Liver (tissue), 9 donors: ENCODE results near the gene ZNF138. TPM values are rescaled to one million over a fixed set of nuclear protein-coding genes. Genes with fewer than 3 reads are reported as not detected.

Experiments used
- DNase-seq: peaks from one replicate; pipeline ENCODE4 v3.0.0-alpha.2; 2017; ENCODE audit warnings: low spot score
- H3K27ac ChIP-seq, 2 donors: one replicate each; pipeline ENCODE4 v1.7.0; 2013; ENCODE audit warnings: inconsistent platforms in 2 of 2, low read length in 2 of 2, control low read depth in 1 of 2, low read depth in 1 of 2, mild to moderate bottlenecking in 1 of 2
- H3K27me3 ChIP-seq, 4 donors: one replicate each; pipeline versions ENCODE4 v1.6.1 to v1.7.0; 2013; ENCODE audit warnings: low read length in 3 of 4, inconsistent platforms in 1 of 4, mild to moderate bottlenecking in 1 of 4, moderate library complexity in 1 of 4; ENCODE audit not compliant: control insufficient read depth in 4 of 4, insufficient read depth in 4 of 4
- H3K36me3 ChIP-seq, 4 donors: one replicate each; pipeline versions ENCODE4 v1.6.1 to v1.7.0; 2013; ENCODE audit warnings: low read length in 3 of 4, mild to moderate bottlenecking in 3 of 4, low read depth in 1 of 4, moderate library complexity in 1 of 4; ENCODE audit not compliant: control insufficient read depth in 4 of 4, insufficient read depth in 3 of 4
- H3K4me1 ChIP-seq, 4 donors: one replicate each; pipeline versions ENCODE4 v1.6.1 to v1.7.0; 2013; ENCODE audit warnings: low read length in 3 of 4, mild to moderate bottlenecking in 3 of 4, moderate library complexity in 1 of 4; ENCODE audit not compliant: control insufficient read depth in 4 of 4, insufficient read depth in 4 of 4
- H3K4me3 ChIP-seq, 3 donors: one replicate each; pipeline versions ENCODE4 v1.6.1 to v1.7.0; 2013; ENCODE audit warnings: low read length in 3 of 3, control low read depth in 1 of 3, low read depth in 1 of 3, mild to moderate bottlenecking in 1 of 3
- H3K9ac ChIP-seq, 2 donors: one replicate each; pipeline ENCODE4 v1.7.0; 2013; ENCODE audit warnings: low read length in 2 of 2, mild to moderate bottlenecking in 2 of 2, moderate library complexity in 2 of 2, control low read depth in 1 of 2, low read depth in 1 of 2
- H3K9me3 ChIP-seq, 4 donors: one replicate each; pipeline versions ENCODE4 v1.6.1 to v1.7.0; 2013; ENCODE audit warnings: low read length in 3 of 4; ENCODE audit not compliant: control insufficient read depth in 4 of 4
- CTCF ChIP-seq: fragments of 150-350 bp; IDR thresholded peaks from 2 replicates; pipeline ENCODE4 v1.5.1; 2017; ENCODE audit warnings: improper control_type of control experiment, low read depth, low read length; ENCODE audit not compliant: missing input control
- FOXA2 ChIP-seq: IDR thresholded peaks from 2 replicates; pipeline ENCODE4 v1.6.1; 2016; ENCODE audit warnings: antibody characterized with exemption
- GABPA ChIP-seq, 2 donors: IDR thresholded peaks in 1 of 2; conservative IDR thresholded peaks in 1 of 2; 2 replicates each; pipeline ENCODE4 v1.6.1; 2016; ENCODE audit warnings: antibody characterized with exemption in 2 of 2, mild to moderate bottlenecking in 1 of 2, moderate library complexity in 1 of 2
- HNF4A ChIP-seq, 2 donors: conservative IDR thresholded peaks; 2 replicates each; pipeline ENCODE4 v1.6.1; 2016; ENCODE audit warnings: antibody characterized with exemption in 2 of 2, mild to moderate bottlenecking in 2 of 2
- JUND ChIP-seq, 2 donors: IDR thresholded peaks; 2 replicates each; pipeline ENCODE4 v1.6.1; 2016; ENCODE audit warnings: antibody characterized with exemption in 2 of 2
- MAX ChIP-seq: IDR thresholded peaks from 2 replicates; pipeline ENCODE4 v1.6.1; 2016; ENCODE audit warnings: antibody characterized with exemption
- NR2F2 ChIP-seq: IDR thresholded peaks from 2 replicates; pipeline ENCODE4 v1.6.1; 2016; ENCODE audit warnings: antibody characterized with exemption
- RAD21 ChIP-seq, 2 donors: IDR thresholded peaks; 2 replicates each; pipeline ENCODE4 v1.6.1; 2016; ENCODE audit warnings: antibody characterized with exemption in 2 of 2, mild to moderate bottlenecking in 2 of 2
- REST ChIP-seq: IDR thresholded peaks from 2 replicates; pipeline ENCODE4 v1.6.1; 2016; ENCODE audit warnings: antibody characterized with exemption, mild to moderate bottlenecking
- RXRA ChIP-seq, 2 donors: IDR thresholded peaks; 2 replicates each; pipeline ENCODE4 v1.6.1; 2017 to 2018; ENCODE audit warnings: antibody characterized with exemption in 2 of 2, mild to moderate bottlenecking in 1 of 2
- SP1 ChIP-seq: IDR thresholded peaks from 2 replicates; pipeline ENCODE4 v1.6.1; 2018; ENCODE audit warnings: antibody characterized with exemption, mild to moderate bottlenecking
- ZBTB33 ChIP-seq: IDR thresholded peaks from 2 replicates; pipeline ENCODE4 v1.6.1; 2016; ENCODE audit warnings: antibody characterized with exemption
- WGBS: extraction: QIAGEN DNeasy Blood & Tissue Kit; methylation state at CpG from one replicate; pipeline ENCODE4 v1.1.7; 2013; 5-methylcytosine and 5-hydroxymethylcytosine counted together
- polyA plus RNA-seq, 2 donors: library from polyadenylated mRNA; stranded (reverse) in 1 of 2; unstranded in 1 of 2; fragments of 200-250 nt in 1 of 2; fragments of >200 nt in 1 of 2; fragmentation: Nextera tagmentation in 1 of 2; extraction: Ambion mirVana in 1 of 2; gene quantifications; one replicate each; pipeline versions ENCODE4 v1.2.1 to v1.2.3, GENCODE V29; 2013 to 2015
- total RNA-seq, 2 donors: library from RNA; depleted of rRNA; stranded (reverse); fragments of >200 nt; gene quantifications; one replicate each; pipeline ENCODE4 v1.2.3, GENCODE V29; 2014
- donor health status: healthy.
- donor health status: healthy.
- donor health status: healthy.
- donor health status: healthy.
- donor health status: healthy.

ZNF138 gene
- total and polyA plus RNA-seq, 4 donors, result 1.4 to 4.5 (median 3.7) TPM

GRCh38 chr7:64838691-64839090 is 44.5 kb downstream of the ZNF138 start:
- TF ChIP-seq FOXA2 (no peak), CTCF (no peak), JUND (IDR thresholded peaks at IDR 0.05) (no peak), RAD21 (IDR thresholded peaks at IDR 0.05) (no peak)
- Histone ChIP-seq H3K4me3 (no peak overlapping the region), H3K27ac (no peak overlapping the region), H3K9ac (no peak overlapping the region), H3K36me3 (no peaks in the 10 kb centered on the region), H3K9me3 (peaks cover 0 to 4% (median 0%) of the 10 kb centered on the region in 4 donors), H3K4me1 (no peaks in the 10 kb centered on the region), H3K27me3 (no peaks in the 10 kb centered on the region)
- no peak for DNase-seq
- WGBS, result 91% methylated on average over 14 of the region's 14 CpGs

GRCh38 chr7:64839910-64840309 is 45.7 kb downstream of the ZNF138 start:
- 94% methylated on average over 16 of the region's 16 CpGs for WGBS
- no peak for DNase-seq
- TF ChIP-seq RXRA (IDR thresholded peaks at IDR 0.05) (no peak), SP1 (no peak), HNF4A (conservative IDR thresholded peaks at IDR 0.05) (no peak), MAX (no peak), NR2F2 (no peak), ZBTB33 (no peak), GABPA (IDR thresholded peaks at IDR 0.05 in 1 of 2, conservative IDR thresholded peaks at IDR 0.05 in 1 of 2) (no peak)

GRCh38 chr7:64849250-64849923 is 55.2 kb downstream of the ZNF138 start:
- Histone ChIP-seq H3K9ac (no peak overlapping the region), H3K27ac (no peak overlapping the region), H3K27me3 (no peaks in the 10 kb centered on the region), H3K36me3 (no peaks in the 10 kb centered on the region), H3K4me1 (no peaks in the 10 kb centered on the region), H3K4me3 (no peak overlapping the region), H3K9me3 (peaks cover 0 to 6% (median 0%) of the 10 kb centered on the region in 4 donors)
- 75% methylated on average over 5 of the region's 5 CpGs for WGBS
- DNase-seq, result no peak
- no peak for TF ChIP-seq REST
- TF ChIP-seq NR2F2, result no peak
- TF ChIP-seq GABPA (IDR thresholded peaks at IDR 0.05 in 1 of 2, conservative IDR thresholded peaks at IDR 0.05 in 1 of 2), result no peak

More at GRCh38 chr7:64839910-64840309, 45.7 kb downstream of the ZNF138 start:
- Histone ChIP-seq H3K27me3 (no peaks in the 10 kb centered on the region), H3K9me3 (peaks cover 0 to 4% (median 0%) of the 10 kb centered on the region in 4 donors), H3K4me3 (no peak overlapping the region), H3K27ac (no peak overlapping the region), H3K9ac (no peak overlapping the region), H3K36me3 (no peaks in the 10 kb centered on the region), H3K4me1 (no peaks in the 10 kb centered on the region)
